Activated CD4-positive, alpha-beta T cell treated with anti-CD3 and anti-CD28 coated beads, Interleukin-2, amount 10 ng/mL, durations not matched to agents 7 days and 5 days (primary cell): ENCODE results near the gene SFTPB. TPM values are rescaled to one million over a fixed set of nuclear protein-coding genes. Genes with fewer than 3 reads are reported as not detected.
"Not testable (repeated sequence)": the region's sequence is repeated elsewhere in the genome, so short reads cannot be mapped to it uniquely, and the experiment has no call there.

Experiments
- CTCF ChIA-PET: fragments of 350-600 bp; sonication (Branson Sonifier 250); formaldehyde crosslinking; loops from one replicate; lab custom pipeline; 2021; ENCODE audit warnings: antibody characterized with exemption; lab: Charles Lee
- POLR2A ChIA-PET: fragments of 350-600 bp; sonication (Branson Sonifier 250); formaldehyde crosslinking; loops from one replicate; lab custom pipeline; 2021; ENCODE audit warnings: antibody characterized with exemption; lab: Charles Lee
- DNase-seq: peaks from one replicate; pipeline ENCODE4 v3.0.0-alpha.2; 2020
- H3K27ac Mint-ChIP-seq: one replicate; pipeline ENCODE4 v1.8.0; 2021; ENCODE audit warnings: mild to moderate bottlenecking, moderate library complexity, mixed read lengths
- H3K27me3 Mint-ChIP-seq: one replicate; pipeline ENCODE4 v1.8.0; 2021; ENCODE audit warnings: mixed read lengths
- H3K36me3 Mint-ChIP-seq: one replicate; pipeline ENCODE4 v1.8.0; 2021; ENCODE audit warnings: low read depth, mixed read lengths
- H3K4me1 Mint-ChIP-seq: one replicate; pipeline ENCODE4 v1.8.0; 2021; ENCODE audit warnings: mixed read lengths
- H3K4me3 Mint-ChIP-seq: one replicate; pipeline ENCODE4 v1.8.0; 2021; ENCODE audit warnings: mild to moderate bottlenecking, moderate library complexity, mixed read lengths
- H3K9me3 Mint-ChIP-seq: one replicate; pipeline ENCODE4 v1.8.0; 2021; ENCODE audit warnings: mixed read lengths
- total RNA-seq, 2 experiments: library from RNA; stranded (reverse); gene quantifications; one replicate each; pipeline ENCODE4 v1.2.3, GENCODE V29; 2021

The SFTPB gene
- total RNA-seq: not detected

GRCh38 chr2:85668009-85668856, at the start of gene SFTPB:
TSS of gene SFTPB (minus strand) at chr2:85668199. CDS start at chr2:85668183, 16 bp downstream.
- POLR2A ChIA-PET: no interaction called here
- no peaks in the 10 kb centered on the region for H3K27me3 Mint-ChIP-seq
- no peaks in the 10 kb centered on the region for H3K4me1 Mint-ChIP-seq
- H3K36me3 Mint-ChIP-seq: no peaks in the 10 kb centered on the region
- no peak within 1 kb of the TSS for H3K4me3 Mint-ChIP-seq
- H3K9me3 Mint-ChIP-seq: no peaks in the 10 kb centered on the region
- DNase-seq: no peak
- CTCF ChIA-PET: interaction anchor here (0.6 to 1.1 kb wide), 3 partner anchors 10 to 304 kb away, joined by 3 read pairs; no protein-coding TSS in a partner anchor
- no peak within 1 kb of the TSS for H3K27ac Mint-ChIP-seq

- peaks cover 6% of the 10 kb centered on the region for H3K27me3 Mint-ChIP-seq
- no peak overlapping the region for H3K27ac Mint-ChIP-seq
- peaks cover 26% of the 10 kb centered on the region for H3K4me1 Mint-ChIP-seq
- no peak for DNase-seq
- POLR2A ChIA-PET: no interaction called here
- H3K9me3 Mint-ChIP-seq: peaks cover 3% of the 10 kb centered on the region
- CTCF ChIA-PET: interaction anchor here (2.0 to 3.0 kb wide), 2 partner anchors 8 to 11 kb away, joined by 7 to 16 read pairs; no protein-coding TSS in a partner anchor
- no peak overlapping the region for H3K4me3 Mint-ChIP-seq
- H3K36me3 Mint-ChIP-seq: no peaks in the 10 kb centered on the region
These were observed 49.5 kb upstream of the SFTPB start for GRCh38 chr2:85717308-85718008.

- H3K9me3 Mint-ChIP-seq: peaks cover 3% of the 10 kb centered on the region
- ChIA-PET CTCF (interaction anchor here (1.0 to 2.0 kb wide), 8 partner anchors 9 to 111 kb away, joined by 3 to 7 read pairs (median 3); no protein-coding TSS in a partner anchor), POLR2A (no interaction called here)
- no peak for DNase-seq
- H3K4me1 Mint-ChIP-seq: peaks cover 26% of the 10 kb centered on the region
- H3K4me3 Mint-ChIP-seq: no peak overlapping the region
- no peak overlapping the region for H3K27ac Mint-ChIP-seq
- H3K27me3 Mint-ChIP-seq: peaks cover 6% of the 10 kb centered on the region
- H3K36me3 Mint-ChIP-seq: no peaks in the 10 kb centered on the region
These were observed 48.4 kb upstream of the SFTPB start for GRCh38 chr2:85716346-85716914.

- peak overlapping the region; percentile 71 for H3K27ac Mint-ChIP-seq
- H3K9me3 Mint-ChIP-seq: no peaks in the 10 kb centered on the region
- ChIA-PET POLR2A (no interaction called here), CTCF (interaction anchor here (0.7 to 2.0 kb wide), 5 partner anchors 8 to 17 kb away, joined by 3 to 7 read pairs (median 4); no protein-coding TSS in a partner anchor)
- H3K4me1 Mint-ChIP-seq: peaks cover 28% of the 10 kb centered on the region
- H3K27me3 Mint-ChIP-seq: peaks cover 3% of the 10 kb centered on the region
- DNase-seq: no peak
- H3K36me3 Mint-ChIP-seq: no peaks in the 10 kb centered on the region
- H3K4me3 Mint-ChIP-seq: no peak overlapping the region
These were observed 46.8 kb upstream of the SFTPB start for GRCh38 chr2:85714841-85715240.

GRCh38 chr2:85714421-85714820, 46.4 kb upstream of the SFTPB start:
- H3K9me3 Mint-ChIP-seq, DNase-seq, H3K36me3 Mint-ChIP-seq, H3K4me3 Mint-ChIP-seq, H3K27me3 Mint-ChIP-seq, POLR2A ChIA-PET: not testable (repeated sequence)
- Mint-ChIP-seq H3K4me1 (peaks cover 32% of the 10 kb centered on the region), H3K27ac (peak overlapping the region; percentile 71)
- CTCF ChIA-PET: interaction anchor here (0.7 to 1.8 kb wide), 5 partner anchors 8 to 18 kb away, joined by 3 to 5 read pairs (median 4); no protein-coding TSS in a partner anchor

GRCh38 chr2:85713836-85714235, 45.8 kb upstream of the SFTPB start:
- ChIA-PET POLR2A (no interaction called here), CTCF (interaction anchor here (0.7 to 1.8 kb wide), 4 partner anchors 9 to 18 kb away, joined by 3 to 5 read pairs (median 4); no protein-coding TSS in a partner anchor)
- H3K4me3 Mint-ChIP-seq: no peak overlapping the region
- H3K27ac Mint-ChIP-seq: no peak overlapping the region
- peaks cover 8% of the 10 kb centered on the region for H3K27me3 Mint-ChIP-seq
- peaks cover 34% of the 10 kb centered on the region for H3K4me1 Mint-ChIP-seq
- DNase-seq: no peak
- H3K36me3 Mint-ChIP-seq: no peaks in the 10 kb centered on the region
- H3K9me3 Mint-ChIP-seq: no peaks in the 10 kb centered on the region

- Mint-ChIP-seq H3K27me3 (peaks cover 11% of the 10 kb centered on the region), H3K27ac (no peak overlapping the region), H3K4me3 (no peak overlapping the region), H3K4me1 (peaks cover 34% of the 10 kb centered on the region), H3K9me3 (no peaks in the 10 kb centered on the region), H3K36me3 (no peaks in the 10 kb centered on the region)
- ChIA-PET CTCF (interaction anchor here (0.9 to 2.7 kb wide), 7 partner anchors 10 to 366 kb away, joined by 3 to 9 read pairs (median 4); no protein-coding TSS in a partner anchor), POLR2A (no interaction called here)
- DNase-seq: no peak
These were observed 45.0 kb upstream of the SFTPB start for GRCh38 chr2:85712849-85713612.

GRCh38 chr2:85712336-85712735, 44.3 kb upstream of the SFTPB start:
- no peak overlapping the region for H3K4me3 Mint-ChIP-seq
- H3K27me3 Mint-ChIP-seq: peaks cover 10% of the 10 kb centered on the region
- H3K36me3 Mint-ChIP-seq: no peaks in the 10 kb centered on the region
- H3K27ac Mint-ChIP-seq: no peak overlapping the region
- H3K9me3 Mint-ChIP-seq: no peaks in the 10 kb centered on the region
- CTCF ChIA-PET: interaction anchor here (0.9 to 2.7 kb wide), 5 partner anchors 15 to 367 kb away, joined by 3 to 9 read pairs (median 4); no protein-coding TSS in a partner anchor
- H3K4me1 Mint-ChIP-seq: peaks cover 35% of the 10 kb centered on the region
- POLR2A ChIA-PET: no interaction called here
- no peak for DNase-seq

- H3K27ac Mint-ChIP-seq: no peak overlapping the region
- H3K36me3 Mint-ChIP-seq: no peaks in the 10 kb centered on the region
- CTCF ChIA-PET: interaction anchor here (0.6 to 2.7 kb wide), 5 partner anchors 14 to 367 kb away, joined by 3 to 9 read pairs (median 3); no protein-coding TSS in a partner anchor
- H3K9me3 Mint-ChIP-seq: no peaks in the 10 kb centered on the region
- DNase-seq: no peak
- H3K27me3 Mint-ChIP-seq: peaks cover 10% of the 10 kb centered on the region
- H3K4me3 Mint-ChIP-seq: no peak overlapping the region
- POLR2A ChIA-PET: no interaction called here
- peaks cover 42% of the 10 kb centered on the region for H3K4me1 Mint-ChIP-seq
These were observed 43.6 kb upstream of the SFTPB start for GRCh38 chr2:85711578-85712060.

GRCh38 chr2:85710687-85711577, 42.9 kb upstream of the SFTPB start:
- Mint-ChIP-seq H3K27me3 (peaks cover 10% of the 10 kb centered on the region), H3K4me1 (peaks cover 44% of the 10 kb centered on the region), H3K36me3 (no peaks in the 10 kb centered on the region), H3K27ac (peak overlapping the region; percentile 11), H3K4me3 (no peak overlapping the region), H3K9me3 (no peaks in the 10 kb centered on the region)
- ChIA-PET CTCF (interaction anchor here (0.6 to 4.2 kb wide), 9 partner anchors 7 to 227 kb away, joined by 3 to 16 read pairs (median 4); no protein-coding TSS in a partner anchor), POLR2A (no interaction called here)
- DNase-seq: no peak

- H3K36me3 Mint-ChIP-seq: no peaks in the 10 kb centered on the region
- no peak overlapping the region for H3K27ac Mint-ChIP-seq
These were observed 41.4 kb upstream of the SFTPB start for GRCh38 chr2:85709401-85709811.

More at GRCh38 chr2:85709401-85709811, 41.4 kb upstream of the SFTPB start:
- Mint-ChIP-seq H3K4me1 (peaks cover 44% of the 10 kb centered on the region), H3K27me3 (peaks cover 13% of the 10 kb centered on the region), H3K9me3 (no peaks in the 10 kb centered on the region), H3K4me3 (no peak overlapping the region)
- ChIA-PET POLR2A (no interaction called here), CTCF (interaction anchor here (0.6 to 4.2 kb wide), 6 partner anchors 9 to 72 kb away, joined by 3 to 16 read pairs (median 6); partner anchors contain the start of gene GNLY)
- DNase-seq: no peak
